Fibroblast of lung (primary cell): Measurements from ENCODE around the gene SPSB2.

Source experiments
- EZH2 ChIP-seq: IDR thresholded peaks from 2 replicates; pipeline ENCODE4 v1.5.1; 2012; ENCODE audit warnings: low read length, control low read depth, mild to moderate bottlenecking; ENCODE audit errors: missing control alignments
- TF ChIP-seq, protein P1 (sequence below), 2 donors: IDR thresholded peaks in 1 of 2; conservative IDR thresholded peaks in 1 of 2; 1 replicate in 1 of 2; 2 replicates in 1 of 2; pipeline ENCODE4 v1.5.1; 2011 to 2012; ENCODE audit warnings: low read length in 2 of 2, control low read depth in 1 of 2, inconsistent platforms in 1 of 2, low read depth in 1 of 2, mild to moderate bottlenecking in 1 of 2

DNA sequence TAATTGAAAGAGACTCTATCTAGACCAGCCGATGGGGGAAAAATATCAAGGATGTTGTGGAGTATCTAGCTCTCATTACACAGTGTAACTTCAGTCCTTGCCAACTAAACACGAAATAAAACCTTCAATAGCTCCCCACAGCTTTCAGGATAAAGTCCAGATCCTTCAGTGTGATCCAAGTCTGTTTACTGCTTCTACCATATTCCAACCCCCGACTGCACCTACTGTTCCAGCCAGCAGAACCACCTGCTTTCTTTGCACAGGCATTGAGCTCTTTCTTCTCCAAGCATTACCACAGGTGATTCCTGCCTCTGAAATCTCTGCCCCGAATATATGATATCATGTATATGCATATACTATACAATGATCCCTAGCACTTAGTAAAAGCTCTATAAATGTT is 29.3 kb upstream of the SPSB2 start:
- TF ChIP-seq, protein P1, sequence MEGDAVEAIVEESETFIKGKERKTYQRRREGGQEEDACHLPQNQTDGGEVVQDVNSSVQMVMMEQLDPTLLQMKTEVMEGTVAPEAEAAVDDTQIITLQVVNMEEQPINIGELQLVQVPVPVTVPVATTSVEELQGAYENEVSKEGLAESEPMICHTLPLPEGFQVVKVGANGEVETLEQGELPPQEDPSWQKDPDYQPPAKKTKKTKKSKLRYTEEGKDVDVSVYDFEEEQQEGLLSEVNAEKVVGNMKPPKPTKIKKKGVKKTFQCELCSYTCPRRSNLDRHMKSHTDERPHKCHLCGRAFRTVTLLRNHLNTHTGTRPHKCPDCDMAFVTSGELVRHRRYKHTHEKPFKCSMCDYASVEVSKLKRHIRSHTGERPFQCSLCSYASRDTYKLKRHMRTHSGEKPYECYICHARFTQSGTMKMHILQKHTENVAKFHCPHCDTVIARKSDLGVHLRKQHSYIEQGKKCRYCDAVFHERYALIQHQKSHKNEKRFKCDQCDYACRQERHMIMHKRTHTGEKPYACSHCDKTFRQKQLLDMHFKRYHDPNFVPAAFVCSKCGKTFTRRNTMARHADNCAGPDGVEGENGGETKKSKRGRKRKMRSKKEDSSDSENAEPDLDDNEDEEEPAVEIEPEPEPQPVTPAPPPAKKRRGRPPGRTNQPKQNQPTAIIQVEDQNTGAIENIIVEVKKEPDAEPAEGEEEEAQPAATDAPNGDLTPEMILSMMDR (conservative IDR thresholded peaks at IDR 0.05 in 1 of 2, IDR thresholded peaks at IDR 0.05 in 1 of 2; ENCODE audit: low read depth in 1 of 2, low read length in 2 of 2), result no peak
- TF ChIP-seq EZH2, result no peak
